NT2/D1 (cell line): Measurements from ENCODE around the gene TMEM51.

Experiments
- SUZ12 ChIP-seq: IDR thresholded peaks from 2 replicates; pipeline ENCODE4 v1.6.1; 2011; ENCODE audit not compliant: insufficient read length, insufficient read depth; ENCODE audit errors: extremely low read depth
- YY1 ChIP-seq: IDR thresholded peaks from 2 replicates; pipeline ENCODE4 v1.6.1; 2011; ENCODE audit not compliant: insufficient read length, insufficient read depth
- ZNF274 ChIP-seq: IDR thresholded peaks from 2 replicates; pipeline ENCODE4 v1.6.1; 2011; ENCODE audit warnings: mild to moderate bottlenecking, low read depth, low read length

DNA sequence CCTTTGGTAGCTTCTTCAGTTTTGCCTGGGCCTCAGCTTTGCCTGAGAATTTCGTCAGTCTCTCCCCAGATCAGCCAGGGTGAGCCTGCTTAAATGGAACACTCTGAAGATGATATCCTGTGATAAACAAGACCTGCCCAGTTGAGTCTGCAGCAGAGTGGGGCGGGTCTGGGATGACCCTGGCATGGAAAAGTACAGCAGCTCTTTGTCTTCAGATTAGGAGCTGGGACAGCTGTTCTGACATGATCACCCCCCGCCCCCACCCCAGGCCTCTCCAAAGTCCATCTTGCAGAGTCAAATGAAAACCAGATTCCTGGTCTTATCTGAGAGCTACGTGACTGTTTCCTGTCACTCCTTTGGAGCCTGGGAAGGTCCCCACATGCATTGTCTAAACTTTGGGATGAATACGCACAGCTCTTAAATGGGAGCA, 2.2 kb upstream of the TMEM51 start:
- no peak for TF ChIP-seq YY1
- TF ChIP-seq SUZ12 = no peak
- TF ChIP-seq ZNF274 = no peak
